Colonic mucosa (tissue), 4 donors: ENCODE measurements around the gene SMC3. TPM values are rescaled to one million over a fixed set of nuclear protein-coding genes. Genes with fewer than 3 reads are reported as not detected.
"Not testable (repeated sequence)": the region's sequence is repeated elsewhere in the genome, so short reads cannot be mapped to it uniquely, and the experiment has no call there.

ENCODE experiments used
- DNase-seq: peaks from one replicate; pipeline ENCODE4 v3.0.0-alpha.2; 2020
- H3K27ac ChIP-seq: fragments of 200-600 bp; one replicate; pipeline ENCODE4 v1.8.0; 2021
- H3K27me3 ChIP-seq: fragments of 200-600 bp; one replicate; pipeline ENCODE4 v1.8.0; 2021
- H3K36me3 ChIP-seq: fragments of 200-600 bp; one replicate; pipeline ENCODE4 v1.8.0; 2021
- H3K4me1 ChIP-seq: fragments of 200-600 bp; one replicate; pipeline ENCODE4 v1.8.0; 2021; ENCODE audit warnings: mild to moderate bottlenecking
- H3K4me3 ChIP-seq: fragments of 200-600 bp; one replicate; pipeline ENCODE4 v1.8.0; 2021
- H3K9ac ChIP-seq, 2 donors: one replicate each; pipeline ENCODE4 v1.7.0; 2013; ENCODE audit warnings: control low read depth in 2 of 2, low read depth in 2 of 2, low read length in 2 of 2
- H3K9me3 ChIP-seq: fragments of 200-600 bp; one replicate; pipeline ENCODE4 v1.8.0; 2021
- CTCF ChIP-seq: fragments of 200-600 bp; IDR thresholded peaks from one replicate; pipeline ENCODE4 v1.8.0; 2022; ENCODE audit warnings: antibody characterized with exemption, mild to moderate bottlenecking
- intact Hi-C: fragments of 100-400 bp; cut with DNase I; formaldehyde crosslinking; loops from one replicate; pipeline ENCODE4 v1.14.1; 2022
- total RNA-seq, 2 donors: library from RNA; stranded (reverse); fragmentation: NEBNext Ultra II Directional in 1 of 2; extraction: Animal tissue kit (Norgen Biotek cat#: 25700) in 1 of 2; gene quantifications; one replicate each; pipeline ENCODE4 v1.2.1, GENCODE V29; 2021
- donor health status: healthy.
- donor health status: DM: no; HTN: no; CAD: no.
- donor health status: DM: no; HTN: no; CAD: no.

The SMC3 gene
- total RNA-seq, 2 donors from 2014 or later = 26.9 to 33.0 TPM

GRCh38 chr10:110525349-110526260 lies 41.9 kb upstream of the SMC3 start:
- TF ChIP-seq CTCF = no peak
- H3K27me3 ChIP-seq = peaks cover 5% of the 10 kb centered on the region
- H3K4me3 ChIP-seq = no peak overlapping the region
- H3K27ac ChIP-seq = no peak overlapping the region
- no peaks in the 10 kb centered on the region for H3K9me3 ChIP-seq
- H3K9ac ChIP-seq = no peak overlapping the region
- no peak for DNase-seq
- intact Hi-C loops = no loop called here
- H3K36me3 ChIP-seq = no peaks in the 10 kb centered on the region
- no peaks in the 10 kb centered on the region for H3K4me1 ChIP-seq

GRCh38 chr10:110527731-110528171 lies 39.7 kb upstream of the SMC3 start:
- no peak overlapping the region for H3K9ac ChIP-seq
- intact Hi-C loops = no loop called here
- no peak overlapping the region for H3K27ac ChIP-seq
- H3K36me3 ChIP-seq = no peaks in the 10 kb centered on the region
- H3K4me3 ChIP-seq = no peak overlapping the region
- no peak for TF ChIP-seq CTCF
- H3K27me3 ChIP-seq = peaks cover 5% of the 10 kb centered on the region
- no peak for DNase-seq
- no peaks in the 10 kb centered on the region for H3K4me1 ChIP-seq
- no peaks in the 10 kb centered on the region for H3K9me3 ChIP-seq

- Histone ChIP-seq H3K9ac (no peak overlapping the region), H3K27me3 (peaks cover 5% of the 10 kb centered on the region), H3K27ac (no peak overlapping the region), H3K4me3 (no peak overlapping the region), H3K36me3 (no peaks in the 10 kb centered on the region), H3K4me1 (no peaks in the 10 kb centered on the region), H3K9me3 (no peaks in the 10 kb centered on the region)
- TF ChIP-seq CTCF = no peak
- intact Hi-C loops = no loop called here
- DNase-seq = no peak
Observed at GRCh38 chr10:110528224-110528996, 39.1 kb upstream of the SMC3 start.

- H3K4me1 ChIP-seq, H3K9ac ChIP-seq, H3K4me3 ChIP-seq, H3K9me3 ChIP-seq, H3K27ac ChIP-seq, intact Hi-C loops, DNase-seq, H3K27me3 ChIP-seq, H3K36me3 ChIP-seq: not testable (repeated sequence)
Observed at GRCh38 chr10:110528997-110529524, 38.4 kb upstream of the SMC3 start.

- Histone ChIP-seq H3K4me3 (no peak overlapping the region), H3K36me3 (no peaks in the 10 kb centered on the region), H3K27ac (no peak overlapping the region), H3K9me3 (no peaks in the 10 kb centered on the region), H3K27me3 (peaks cover 5% of the 10 kb centered on the region), H3K9ac (no peak overlapping the region), H3K4me1 (no peaks in the 10 kb centered on the region)
- no peak for TF ChIP-seq CTCF
- DNase-seq = no peak
- intact Hi-C loops = no loop called here
Observed at GRCh38 chr10:110529596-110530011, 37.9 kb upstream of the SMC3 start.
